Neural cell (in vitro differentiated cells): ENCODE data around the gene WDR70. TPM values are rescaled to one million over a fixed set of nuclear protein-coding genes. Genes with fewer than 3 reads are reported as not detected.

Source experiments
- H2AFZ ChIP-seq: fragments of 200-600, 300-800 bp; sonication (generic), shearing (Covaris generic); 2 replicates; pipeline ENCODE4 v1.6.0; 2014; ENCODE audit warnings: low read depth, mild to moderate bottlenecking, antibody characterized with exemption, low read length, moderate library complexity
- H3F3A ChIP-seq: fragments of 200-600 bp; shearing (Covaris generic); 2 replicates; pipeline ENCODE4 v1.6.1; 2016; ENCODE audit warnings: mild to moderate bottlenecking, moderate library complexity, mixed read lengths, antibody characterized with exemption, low read length; ENCODE audit not compliant: insufficient read depth, poor library complexity, severe bottlenecking
- H3K27ac ChIP-seq: fragments of 200-600, 300-800 bp; sonication (generic), shearing (Covaris generic); 2 replicates; pipeline ENCODE4 v1.5.1; 2014; ENCODE audit warnings: mild to moderate bottlenecking, low read length, moderate library complexity
- H3K27me3 ChIP-seq: fragments of 300-800, 200-600 bp; sonication (generic), shearing (Covaris generic); 2 replicates; pipeline ENCODE4 v1.6.0; 2014; ENCODE audit warnings: mild to moderate bottlenecking, low read depth, low read length, moderate library complexity; ENCODE audit not compliant: insufficient read depth
- H3K36me3 ChIP-seq: fragments of 300-800, 200-600 bp; sonication (generic), shearing (Covaris generic); 2 replicates; pipeline ENCODE4 v1.5.1; 2014; ENCODE audit warnings: mild to moderate bottlenecking, antibody characterized with exemption, low read length, moderate library complexity; ENCODE audit not compliant: insufficient read depth
- H3K4me2 ChIP-seq: fragments of 300-800, 200-600 bp; sonication (generic), shearing (Covaris generic); 2 replicates; pipeline ENCODE4 v1.6.0; 2014; ENCODE audit warnings: mild to moderate bottlenecking, low read length
- H3K4me3 ChIP-seq: fragments of 300-800, 200-600 bp; sonication (generic), shearing (Covaris generic); 2 replicates; pipeline ENCODE4 v1.5.1; 2014; ENCODE audit warnings: mild to moderate bottlenecking, low read length, moderate library complexity
- H3K79me2 ChIP-seq: fragments of 200-600 bp; shearing (Covaris generic); replicated peaks from 2 replicates; pipeline ENCODE4 v1.6.0; 2014; ENCODE audit warnings: mild to moderate bottlenecking, low read length, moderate library complexity; ENCODE audit not compliant: insufficient read depth
- H3K9ac ChIP-seq: fragments of 300-800, 200-600 bp; sonication (generic), shearing (Covaris generic); 2 replicates; pipeline ENCODE4 v1.6.1; 2016; ENCODE audit warnings: mild to moderate bottlenecking, low read length, mixed read lengths
- H3K9me2 ChIP-seq: fragments of 200-600 bp; shearing (Covaris generic); 2 replicates; pipeline ENCODE4 v1.6.1; 2016; ENCODE audit warnings: mild to moderate bottlenecking, low read length, mixed read lengths; ENCODE audit not compliant: insufficient read depth
- H3K9me3 ChIP-seq: fragments of 200-600, 300-800 bp; sonication (generic), shearing (Covaris generic); 2 replicates; pipeline ENCODE4 v1.6.1; 2016; ENCODE audit warnings: mild to moderate bottlenecking, mixed run types, low read length, moderate library complexity, mixed read lengths
- H4K20me1 ChIP-seq: fragments of 200-600 bp; shearing (Covaris generic); 2 replicates; pipeline ENCODE4 v1.6.1; 2016; ENCODE audit warnings: mild to moderate bottlenecking, mixed run types; ENCODE audit not compliant: insufficient read depth
- EP300 ChIP-seq: fragments of 450-650 bp; conservative IDR thresholded peaks from 2 replicates; pipeline ENCODE4 v1.6.1; 2014; ENCODE audit warnings: antibody characterized with exemption, mild to moderate bottlenecking, moderate library complexity; ENCODE audit not compliant: poor library complexity, severe bottlenecking
- EZH2 ChIP-seq: fragments of 200-600, 300-800 bp; shearing (Covaris generic), sonication (generic); IDR thresholded peaks from 2 replicates; pipeline ENCODE4 v1.6.1; 2014; ENCODE audit warnings: antibody characterized with exemption, low read length, borderline replicate concordance, mild to moderate bottlenecking; ENCODE audit not compliant: insufficient read depth, poor library complexity, severe bottlenecking
- MXI1 ChIP-seq: fragments of 450-650 bp; conservative IDR thresholded peaks from 2 replicates; pipeline ENCODE4 v1.6.1; 2014; ENCODE audit warnings: antibody characterized with exemption, mild to moderate bottlenecking; ENCODE audit not compliant: poor library complexity, severe bottlenecking
- POLR2AphosphoS5 ChIP-seq: IDR thresholded peaks from 2 replicates; pipeline ENCODE4 v1.6.1; 2012
- RAD21 ChIP-seq: fragments of 450-650 bp; conservative IDR thresholded peaks from 2 replicates; pipeline ENCODE4 v1.6.1; 2014; ENCODE audit warnings: antibody characterized with exemption, mild to moderate bottlenecking, moderate library complexity
- SMC3 ChIP-seq: fragments of 450-650 bp; conservative IDR thresholded peaks from 2 replicates; pipeline ENCODE4 v1.6.1; 2014; ENCODE audit warnings: antibody characterized with exemption, mild to moderate bottlenecking, moderate library complexity; ENCODE audit not compliant: poor library complexity
- TAF1 ChIP-seq: IDR thresholded peaks from 2 replicates; pipeline ENCODE4 v1.6.1; 2012; ENCODE audit warnings: low read depth
- polyA plus RNA-seq: library from polyadenylated mRNA; depleted of rRNA; stranded (reverse); fragments of >200 nt; gene quantifications from 2 replicates; pipeline ENCODE4 v1.2.3, GENCODE V29; 2014
- TF ChIP-seq, protein P1 (sequence below): IDR thresholded peaks from 2 replicates; pipeline ENCODE4 v1.6.1; 2012; ENCODE audit warnings: borderline replicate concordance
- TF ChIP-seq, protein P2 (sequence below): fragments of 450-650 bp; IDR thresholded peaks from 2 replicates; pipeline ENCODE4 v1.5.1; 2014; ENCODE audit warnings: antibody characterized with exemption, mild to moderate bottlenecking, moderate library complexity; ENCODE audit not compliant: poor library complexity, severe bottlenecking

Gene WDR70
- polyA plus RNA-seq, 1 donor from 2014 or later: 40.9 TPM

DNA sequence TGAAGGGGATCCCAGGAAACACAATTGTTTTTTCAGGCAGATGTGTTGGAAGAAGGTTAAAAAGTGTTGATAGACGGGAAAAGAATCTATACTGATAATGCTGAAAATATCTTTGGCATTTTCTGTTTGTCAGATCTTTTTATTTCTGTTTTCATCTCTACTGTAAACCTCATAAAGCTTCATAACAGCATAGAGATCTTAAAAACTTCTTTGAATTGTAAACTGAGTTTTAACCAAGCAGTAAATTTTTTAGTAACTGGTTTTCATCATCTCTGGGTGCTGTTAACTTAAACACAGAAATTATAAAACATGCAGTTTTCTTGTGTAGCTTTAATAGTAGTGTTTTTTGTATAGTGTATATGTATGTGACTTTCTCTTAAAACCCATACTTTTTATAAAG is 227.0 kb downstream of the WDR70 start:
- Histone ChIP-seq H3K4me3 (no peak overlapping the region), H4K20me1 (no peaks in the 10 kb centered on the region), H3K27me3 (no peaks in the 10 kb centered on the region), H3K9me3 (no peaks in the 10 kb centered on the region), H3K9me2 (no peaks in the 10 kb centered on the region), H3K9ac (no peak overlapping the region), H2AFZ (no peak overlapping the region), H3K79me2 (no peaks in the 10 kb centered on the region), H3K4me2 (no peak overlapping the region), H3K36me3 (no peaks in the 10 kb centered on the region), H3F3A (no peaks in the 10 kb centered on the region), H3K27ac (no peak overlapping the region)
- TF ChIP-seq MXI1 (no peak), POLR2AphosphoS5 (no peak), TAF1 (no peak)

DNA sequence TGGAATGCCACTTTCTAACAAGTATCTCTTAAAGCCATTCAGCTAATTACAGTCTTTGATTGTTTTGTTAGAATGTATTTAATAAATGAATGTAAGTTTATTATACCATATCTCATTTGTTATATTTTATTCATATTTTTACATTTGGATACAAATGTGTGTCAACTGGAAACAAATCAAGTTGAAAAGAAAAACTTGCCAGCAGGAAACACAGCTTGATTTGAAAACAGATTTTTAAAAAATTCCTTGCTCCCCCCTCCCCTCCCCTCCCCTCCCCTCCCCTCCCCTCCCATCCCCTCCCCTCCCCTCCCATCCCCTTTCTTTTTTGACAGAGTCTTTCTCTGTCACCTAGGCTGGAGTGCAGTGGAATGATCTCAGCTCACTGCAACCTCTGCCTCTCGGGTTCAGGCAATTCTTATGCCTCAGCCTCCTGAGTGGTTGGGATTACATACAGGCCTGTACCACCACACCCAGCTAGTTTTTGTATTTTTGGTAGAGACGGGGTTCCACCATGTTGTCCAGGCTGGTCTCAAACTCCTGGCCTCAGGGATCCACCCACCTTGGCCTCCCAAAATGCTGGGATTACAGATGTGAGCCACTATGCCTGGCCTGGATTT is 227.6 kb downstream of the WDR70 start:
- Histone ChIP-seq H3K9ac (no peak overlapping the region), H3K9me3 (no peaks in the 10 kb centered on the region), H3K27me3 (no peaks in the 10 kb centered on the region), H3K79me2 (no peaks in the 10 kb centered on the region), H3F3A (no peaks in the 10 kb centered on the region), H3K27ac (no peak overlapping the region), H3K4me2 (no peak overlapping the region), H3K4me3 (no peak overlapping the region), H4K20me1 (no peaks in the 10 kb centered on the region), H2AFZ (no peak overlapping the region), H3K9me2 (no peaks in the 10 kb centered on the region), H3K36me3 (no peaks in the 10 kb centered on the region)
- TF ChIP-seq EZH2 (no peak), RAD21 (no peak), MXI1 (no peak), SMC3 (no peak), POLR2AphosphoS5 (no peak), TAF1 (no peak)
- TF ChIP-seq, protein P1, sequence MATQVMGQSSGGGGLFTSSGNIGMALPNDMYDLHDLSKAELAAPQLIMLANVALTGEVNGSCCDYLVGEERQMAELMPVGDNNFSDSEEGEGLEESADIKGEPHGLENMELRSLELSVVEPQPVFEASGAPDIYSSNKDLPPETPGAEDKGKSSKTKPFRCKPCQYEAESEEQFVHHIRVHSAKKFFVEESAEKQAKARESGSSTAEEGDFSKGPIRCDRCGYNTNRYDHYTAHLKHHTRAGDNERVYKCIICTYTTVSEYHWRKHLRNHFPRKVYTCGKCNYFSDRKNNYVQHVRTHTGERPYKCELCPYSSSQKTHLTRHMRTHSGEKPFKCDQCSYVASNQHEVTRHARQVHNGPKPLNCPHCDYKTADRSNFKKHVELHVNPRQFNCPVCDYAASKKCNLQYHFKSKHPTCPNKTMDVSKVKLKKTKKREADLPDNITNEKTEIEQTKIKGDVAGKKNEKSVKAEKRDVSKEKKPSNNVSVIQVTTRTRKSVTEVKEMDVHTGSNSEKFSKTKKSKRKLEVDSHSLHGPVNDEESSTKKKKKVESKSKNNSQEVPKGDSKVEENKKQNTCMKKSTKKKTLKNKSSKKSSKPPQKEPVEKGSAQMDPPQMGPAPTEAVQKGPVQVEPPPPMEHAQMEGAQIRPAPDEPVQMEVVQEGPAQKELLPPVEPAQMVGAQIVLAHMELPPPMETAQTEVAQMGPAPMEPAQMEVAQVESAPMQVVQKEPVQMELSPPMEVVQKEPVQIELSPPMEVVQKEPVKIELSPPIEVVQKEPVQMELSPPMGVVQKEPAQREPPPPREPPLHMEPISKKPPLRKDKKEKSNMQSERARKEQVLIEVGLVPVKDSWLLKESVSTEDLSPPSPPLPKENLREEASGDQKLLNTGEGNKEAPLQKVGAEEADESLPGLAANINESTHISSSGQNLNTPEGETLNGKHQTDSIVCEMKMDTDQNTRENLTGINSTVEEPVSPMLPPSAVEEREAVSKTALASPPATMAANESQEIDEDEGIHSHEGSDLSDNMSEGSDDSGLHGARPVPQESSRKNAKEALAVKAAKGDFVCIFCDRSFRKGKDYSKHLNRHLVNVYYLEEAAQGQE: no peak

DNA sequence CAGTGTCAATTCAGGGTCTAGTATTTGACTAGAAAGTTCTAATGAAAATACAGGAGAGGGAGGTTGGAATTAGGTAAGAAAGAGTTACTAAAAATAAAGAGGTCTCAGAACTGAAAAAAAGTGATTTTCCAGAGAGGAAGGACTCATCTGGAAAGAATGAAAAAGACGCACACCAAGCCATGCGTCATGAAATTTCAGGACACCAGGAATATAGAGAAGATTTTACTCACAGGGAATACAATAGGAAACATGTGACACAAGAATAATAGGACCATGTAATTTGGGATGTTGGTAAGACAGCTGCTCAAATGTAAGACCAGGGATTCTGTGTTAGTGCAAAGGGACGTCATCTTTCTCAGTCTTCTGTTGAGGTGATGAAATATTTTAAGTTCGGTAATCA is 236.1 kb downstream of the WDR70 start:
- no peaks in the 10 kb centered on the region for H3F3A ChIP-seq
- H3K4me3 ChIP-seq: no peak overlapping the region
- no peak overlapping the region for H3K4me2 ChIP-seq
- no peak for TF ChIP-seq MXI1
- TF ChIP-seq EZH2: no peak
- no peak for TF ChIP-seq EP300
- TF ChIP-seq, protein P2, sequence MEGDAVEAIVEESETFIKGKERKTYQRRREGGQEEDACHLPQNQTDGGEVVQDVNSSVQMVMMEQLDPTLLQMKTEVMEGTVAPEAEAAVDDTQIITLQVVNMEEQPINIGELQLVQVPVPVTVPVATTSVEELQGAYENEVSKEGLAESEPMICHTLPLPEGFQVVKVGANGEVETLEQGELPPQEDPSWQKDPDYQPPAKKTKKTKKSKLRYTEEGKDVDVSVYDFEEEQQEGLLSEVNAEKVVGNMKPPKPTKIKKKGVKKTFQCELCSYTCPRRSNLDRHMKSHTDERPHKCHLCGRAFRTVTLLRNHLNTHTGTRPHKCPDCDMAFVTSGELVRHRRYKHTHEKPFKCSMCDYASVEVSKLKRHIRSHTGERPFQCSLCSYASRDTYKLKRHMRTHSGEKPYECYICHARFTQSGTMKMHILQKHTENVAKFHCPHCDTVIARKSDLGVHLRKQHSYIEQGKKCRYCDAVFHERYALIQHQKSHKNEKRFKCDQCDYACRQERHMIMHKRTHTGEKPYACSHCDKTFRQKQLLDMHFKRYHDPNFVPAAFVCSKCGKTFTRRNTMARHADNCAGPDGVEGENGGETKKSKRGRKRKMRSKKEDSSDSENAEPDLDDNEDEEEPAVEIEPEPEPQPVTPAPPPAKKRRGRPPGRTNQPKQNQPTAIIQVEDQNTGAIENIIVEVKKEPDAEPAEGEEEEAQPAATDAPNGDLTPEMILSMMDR: no peak
- no peak for TF ChIP-seq RAD21
- no peak for TF ChIP-seq POLR2AphosphoS5
- TF ChIP-seq TAF1: no peak
- TF ChIP-seq, protein P1: no peak
- TF ChIP-seq SMC3: no peak
- H3K27ac ChIP-seq: no peak overlapping the region
- H3K79me2 ChIP-seq: no peaks in the 10 kb centered on the region
- no peaks in the 10 kb centered on the region for H3K27me3 ChIP-seq
- no peak overlapping the region for H3K9ac ChIP-seq
- H3K9me2 ChIP-seq: no peaks in the 10 kb centered on the region
- no peak overlapping the region for H2AFZ ChIP-seq
- H3K9me3 ChIP-seq: no peaks in the 10 kb centered on the region
- no peaks in the 10 kb centered on the region for H4K20me1 ChIP-seq
- H3K36me3 ChIP-seq: no peaks in the 10 kb centered on the region
